HepG2 (cell line): ENCODE data around the gene ANO5. TPM values are rescaled to one million over a fixed set of nuclear protein-coding genes. Genes with fewer than 3 reads are reported as not detected.

Experiments used
- ATAC-seq: fragments of 200-7000 bp; cut with Tn5 transposase; 3 replicates; pipeline ENCODE4 v1.9.1; 2020; ENCODE audit warnings: mild to moderate bottlenecking, moderate library complexity
- BruUV-seq: library from RNA; stranded (reverse); fragments of 400-500 nt; replicated peaks from 2 replicates; lab custom pipeline; 2021; lab: Mats Ljungman, UMichigan
- CTCF ChIA-PET: fragments of 300-600 bp; formaldehyde crosslinking; extraction: SDS; loops from one replicate; lab custom pipeline; 2021; ENCODE audit warnings: low total read pairs, inconsistent platforms, low intra/inter-chr PET ratio; lab: Yijun Ruan, JAX
- POLR2A ChIA-PET: fragments of 350-600 bp; sonication (Branson Sonifier 250); formaldehyde crosslinking; loops from one replicate; lab custom pipeline; 2020; ENCODE audit warnings: antibody characterized with exemption, inconsistent platforms; lab: Yijun Ruan, JAX
- DNase-seq: peaks from one replicate; pipeline ENCODE4 v3.0.0-alpha.2; 2015; ENCODE audit warnings: low spot score
- FAIRE-seq: peaks from 3 replicates; lab custom pipeline; 2011; peaks lifted over from hg19 to GRCh38; lab: Jason Lieb, UNC
- H2AFZ ChIP-seq: one replicate; pipeline ENCODE4 v1.6.1; 2011; ENCODE audit warnings: low read length, inconsistent platforms
- H3K27ac ChIP-seq: fragments of 300-600 bp; 3 replicates; pipeline ENCODE4 v1.8.0; 2011; ENCODE audit warnings: mixed run types, mild to moderate bottlenecking, mixed read lengths, low read length, inconsistent platforms; ENCODE audit not compliant: insufficient read depth; ENCODE audit errors: extremely low read length
- H3K27me3 ChIP-seq, 2 experiments: fragments of 200-600 bp in 1 of 2; 2 replicates in 1 of 2; 3 replicates in 1 of 2; pipeline versions ENCODE4 v1.6.0 to v1.8.0; 2011; ENCODE audit warnings: low read length in 2 of 2, mild to moderate bottlenecking in 2 of 2, moderate library complexity in 2 of 2, inconsistent platforms in 1 of 2; ENCODE audit not compliant: insufficient read depth in 2 of 2, control insufficient read depth in 1 of 2
- H3K36me3 ChIP-seq, 2 experiments: fragments of 200-600 bp in 1 of 2; replicated peaks in 1 of 2; 2 replicates in 1 of 2; 3 replicates in 1 of 2; pipeline versions ENCODE4 v1.5.1 to v1.8.0; 2011; ENCODE audit warnings: low read length in 2 of 2, inconsistent platforms in 1 of 2; ENCODE audit not compliant: insufficient read depth in 2 of 2, control insufficient read depth in 1 of 2
- H3K4me1 ChIP-seq: 2 replicates; pipeline ENCODE4 v1.5.1; 2012; ENCODE audit warnings: low read length, inconsistent platforms; ENCODE audit not compliant: insufficient read depth
- H3K4me2 ChIP-seq: 2 replicates; pipeline ENCODE4 v1.6.0; 2011; ENCODE audit warnings: low read depth, low read length, inconsistent platforms
- H3K4me3 ChIP-seq, 3 experiments: fragments of 200-600 bp in 1 of 3; sonication (generic), shearing (Covaris generic) in 1 of 3; replicated peaks in 1 of 3; 2 replicates each; pipeline ENCODE4 v1.5.1; 2011 to 2016; ENCODE audit warnings: low read length in 3 of 3, inconsistent platforms in 2 of 3, low read depth in 2 of 3, mild to moderate bottlenecking in 2 of 3, control low read depth in 1 of 3, mixed read lengths in 1 of 3; ENCODE audit not compliant: insufficient read depth in 1 of 3
- H3K79me2 ChIP-seq: one replicate; pipeline ENCODE4 v1.6.1; 2011; ENCODE audit warnings: low read length, inconsistent platforms; ENCODE audit not compliant: insufficient read depth
- H3K9ac ChIP-seq: 2 replicates; pipeline ENCODE4 v1.6.0; 2011; ENCODE audit warnings: mild to moderate bottlenecking, low read depth, low read length, inconsistent platforms; ENCODE audit not compliant: insufficient read depth
- H3K9me3 ChIP-seq: 2 replicates; pipeline ENCODE4 v1.5.1; 2012; ENCODE audit warnings: mild to moderate bottlenecking, low read length
- H4K20me1 ChIP-seq: 2 replicates; pipeline ENCODE4 v1.6.0; 2011; ENCODE audit warnings: inconsistent platforms, mild to moderate bottlenecking, low read length, moderate library complexity; ENCODE audit not compliant: insufficient read depth
- FIP1L1 ChIP-seq: fragments of 200-400 bp; formaldehyde crosslinking; IDR thresholded peaks from 2 replicates; pipeline ENCODE4 v1.6.1; 2018; ENCODE audit warnings: low read depth, mild to moderate bottlenecking, low read length, moderate library complexity, borderline replicate concordance; ENCODE audit not compliant: insufficient read depth
- GABPA ChIP-seq, 2 experiments: IDR thresholded peaks; 2 replicates each; pipeline ENCODE4 v1.6.1; 2011 to 2016; ENCODE audit warnings: low read depth in 2 of 2, low read length in 1 of 2, missing biosample characterization in 1 of 2, missing genetic modification characterization in 1 of 2
- GPN1 ChIP-seq: sonication (generic); formaldehyde crosslinking; IDR thresholded peaks from 2 replicates; pipeline ENCODE4 v1.5.1; 2020; ENCODE audit warnings: missing genetic modification reagents, borderline replicate concordance
- HNRNPK ChIP-seq: fragments of 200-400 bp; formaldehyde crosslinking; IDR thresholded peaks from 2 replicates; pipeline ENCODE4 v1.6.1; 2018; ENCODE audit warnings: low read length, low read depth, moderate library complexity, mild to moderate bottlenecking; ENCODE audit not compliant: poor library complexity, severe bottlenecking
- MAFF ChIP-seq: IDR thresholded peaks from 2 replicates; pipeline ENCODE4 v1.6.1; 2011; ENCODE audit warnings: low read depth, low read length, improper control_type of control experiment
- MAFK ChIP-seq, 2 experiments: IDR thresholded peaks in 1 of 2; conservative IDR thresholded peaks in 1 of 2; 2 replicates each; pipeline ENCODE4 v1.6.1; 2011; ENCODE audit warnings: improper control_type of control experiment in 2 of 2, low read length in 2 of 2
- POLR2AphosphoS5 ChIP-seq: IDR thresholded peaks from 2 replicates; pipeline ENCODE4 v1.6.1; 2012; ENCODE audit warnings: low read depth, low read length
- PRPF4 ChIP-seq: fragments of 200-400 bp; formaldehyde crosslinking; IDR thresholded peaks from 2 replicates; pipeline ENCODE4 v1.6.1; 2016; ENCODE audit warnings: low read length, low read depth; ENCODE audit not compliant: poor library complexity, severe bottlenecking
- XRCC5 ChIP-seq: fragments of 200-400 bp; formaldehyde crosslinking; optimal IDR thresholded peaks from 2 replicates; pipeline ENCODE3; 2017; ENCODE audit warnings: mild to moderate bottlenecking, low read length
- ZNF207 ChIP-seq: fragments of 450-650 bp; IDR thresholded peaks from 2 replicates; pipeline ENCODE4 v1.6.1; 2016; ENCODE audit warnings: antibody characterized with exemption, borderline replicate concordance
- ZNF335 ChIP-seq: sonication (generic); formaldehyde crosslinking; IDR thresholded peaks from 2 replicates; pipeline ENCODE4 v1.4.0; 2020; ENCODE audit warnings: missing genetic modification reagents
- ZNF629 ChIP-seq: sonication (generic); formaldehyde crosslinking; conservative IDR thresholded peaks from 2 replicates; pipeline ENCODE4 v1.5.0; 2020; ENCODE audit warnings: missing genetic modification reagents
- whole genome bisulfite sequencing: methylation state at CpG from one replicate; pipeline ENCODE4 v1.1.6; 2017; ENCODE audit warnings: low lambda C conversion rate; 5-methylcytosine and 5-hydroxymethylcytosine counted together
- in situ Hi-C: cut with HindIII; loops from 2 replicates; pipeline ENCODE4 v1.10.0; 2017; ENCODE audit warnings: low pct_unique_long_range_greater_than_20kb; ENCODE audit not compliant: extremely low pct_ligation_motif_present
- intact Hi-C: fragments of 100-400 bp; cut with micrococcal nuclease; formaldehyde crosslinking; loops from one replicate; pipeline ENCODE4 v1.10.0; 2022; ENCODE audit not compliant: unreplicated experiment
- polyA plus RNA-seq, 8 experiments: library from polyadenylated mRNA; depleted of rRNA in 3 of 8; stranded (reverse) in 7 of 8; unstranded in 1 of 8; fragments of >200 nt; fragmentation: Illumina TruSeq in 4 of 8; extraction: Trizol in 4 of 8; gene quantifications; 2 replicates each; pipeline versions ENCODE4 v1.2.1 to v1.2.3, GENCODE V29; 2011 to 2016; ENCODE audit warnings: low read depth in 4 of 8, missing spikeins in 1 of 8, mixed read lengths in 1 of 8; ENCODE audit not compliant: insufficient read depth in 1 of 8
- total RNA-seq, 5 experiments: library from RNA; depleted of rRNA; stranded (reverse); fragments of >200 nt; fragmentation: Illumina TruSeq; extraction: Trizol; gene quantifications; 2 replicates each; pipeline ENCODE4 v1.2.3, GENCODE V29; 2016; ENCODE audit warnings: low read depth in 1 of 5
- TF ChIP-seq, protein P1 (sequence below): sonication (generic); formaldehyde crosslinking; conservative IDR thresholded peaks from 2 replicates; pipeline ENCODE4 v1.8.1; 2023; ENCODE audit warnings: missing genetic modification reagents
- TF ChIP-seq, protein P2 (sequence below): sonication (generic); formaldehyde crosslinking; IDR thresholded peaks from 2 replicates; pipeline ENCODE4 v1.5.1; 2020; ENCODE audit warnings: mild to moderate bottlenecking, moderate library complexity, missing genetic modification reagents
- TF ChIP-seq, protein P3 (sequence below): sonication (generic); formaldehyde crosslinking; IDR thresholded peaks from 2 replicates; pipeline ENCODE4 v1.5.1; 2020; ENCODE audit warnings: missing genetic modification reagents, mild to moderate bottlenecking, borderline replicate concordance

The ANO5 gene
- total and polyA plus RNA-seq, 2 of the 13 experiments (the other 11 are each of a cell fraction or from before 2014, with no cell fraction given), result 0.02 to 0.03 TPM

DNA sequence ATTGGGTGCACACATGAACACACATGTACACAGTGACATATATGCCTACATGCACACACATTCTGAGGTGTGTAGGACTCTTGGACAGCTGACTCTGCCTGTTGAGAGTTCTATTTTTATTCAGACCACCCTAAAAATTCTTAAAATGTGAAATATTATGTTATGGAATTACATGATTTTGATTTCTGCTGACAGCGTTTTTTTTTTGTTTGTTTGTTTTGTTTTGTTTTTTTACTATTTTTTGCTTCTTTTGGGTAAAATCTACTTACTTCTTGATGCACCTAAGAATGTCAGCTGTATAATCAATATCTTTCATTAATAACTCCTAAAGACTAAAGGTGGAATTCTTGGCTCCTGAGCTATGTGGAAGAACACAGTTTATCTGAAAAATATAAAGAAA is 64.0 kb downstream of the ANO5 start:
- Histone ChIP-seq H4K20me1 (no peaks in the 10 kb centered on the region), H3K79me2 (no peaks in the 10 kb centered on the region), H3K9me3 (no peaks in the 10 kb centered on the region), H3K27ac (no peak overlapping the region), H3K4me1 (no peaks in the 10 kb centered on the region), H3K9ac (no peak overlapping the region), H3K27me3 (no peaks in the 10 kb centered on the region), H3K4me2 (no peak overlapping the region), H3K4me3 (no peak overlapping the region), H2AFZ (no peak overlapping the region), H3K36me3 (no peaks in the 10 kb centered on the region)
- in situ Hi-C loops, result no loop called here
- ATAC-seq (no peak), DNase-seq (no peak), FAIRE-seq (no peak)
- ChIA-PET POLR2A (no interaction called here), CTCF (no interaction called here)
- intact Hi-C loops, result no loop called here
- WGBS, result 0% methylated on average over 1 of the region's 1 CpG
- TF ChIP-seq FIP1L1, result no peak
- TF ChIP-seq MAFK (conservative IDR thresholded peaks at IDR 0.05 in 1 of 2, IDR thresholded peaks at IDR 0.05 in 1 of 2; ENCODE audit: low read length in 2 of 2), result peak in 1 of 2 experiments; percentile 74; a peak in 2 of 4 replicates
- peak; percentile 54; the same call in 1 of the 2 replicates for TF ChIP-seq MAFF
- BruUV-seq, result no TSS peak

DNA sequence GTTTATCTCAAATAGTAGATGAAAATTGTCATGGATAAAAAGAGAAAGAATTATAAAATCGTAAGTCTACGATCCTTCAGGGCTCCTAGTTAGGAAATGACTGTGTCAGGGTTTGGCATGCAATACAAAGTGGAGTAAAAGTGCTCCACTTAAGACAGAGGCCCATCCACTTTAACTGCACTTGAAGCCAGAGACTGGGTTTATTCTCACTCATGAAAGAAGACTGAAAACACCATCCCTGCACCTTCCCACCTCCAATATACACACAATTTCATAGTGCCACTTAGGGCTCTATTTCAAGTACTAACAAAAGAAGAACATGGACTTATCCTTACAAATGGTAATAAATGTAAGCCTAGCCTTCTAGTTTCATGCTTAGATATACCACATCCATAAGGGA is 70.7 kb downstream of the ANO5 start:
- DNase-seq, result no peak
- no peak for FAIRE-seq
- Histone ChIP-seq H2AFZ (no peak overlapping the region), H3K9me3 (no peaks in the 10 kb centered on the region), H3K4me2 (no peak overlapping the region), H3K27me3 (no peaks in the 10 kb centered on the region), H3K4me3 (no peak overlapping the region), H3K79me2 (no peaks in the 10 kb centered on the region), H3K9ac (no peak overlapping the region), H3K4me1 (no peaks in the 10 kb centered on the region), H3K36me3 (no peaks in the 10 kb centered on the region), H4K20me1 (no peaks in the 10 kb centered on the region), H3K27ac (no peak overlapping the region)
- BruUV-seq, result no TSS peak
- 4% methylated on average over 2 of the region's 2 CpGs for WGBS
- intact Hi-C loops, result no loop called here
- no peak for ATAC-seq
- in situ Hi-C loops, result no loop called here
- ChIA-PET POLR2A (no interaction called here), CTCF (no interaction called here)
- no peak for TF ChIP-seq PRPF4
- no peak for TF ChIP-seq ZNF335 (CRISPR knock-in tag)
- TF ChIP-seq XRCC5, result no peak
- no peak for TF ChIP-seq ZNF629 (CRISPR knock-in tag)
- no peak for TF ChIP-seq HNRNPK
- TF ChIP-seq GPN1 (CRISPR knock-in tag), result no peak
- TF ChIP-seq ZNF207, result no peak
- TF ChIP-seq, protein P1, sequence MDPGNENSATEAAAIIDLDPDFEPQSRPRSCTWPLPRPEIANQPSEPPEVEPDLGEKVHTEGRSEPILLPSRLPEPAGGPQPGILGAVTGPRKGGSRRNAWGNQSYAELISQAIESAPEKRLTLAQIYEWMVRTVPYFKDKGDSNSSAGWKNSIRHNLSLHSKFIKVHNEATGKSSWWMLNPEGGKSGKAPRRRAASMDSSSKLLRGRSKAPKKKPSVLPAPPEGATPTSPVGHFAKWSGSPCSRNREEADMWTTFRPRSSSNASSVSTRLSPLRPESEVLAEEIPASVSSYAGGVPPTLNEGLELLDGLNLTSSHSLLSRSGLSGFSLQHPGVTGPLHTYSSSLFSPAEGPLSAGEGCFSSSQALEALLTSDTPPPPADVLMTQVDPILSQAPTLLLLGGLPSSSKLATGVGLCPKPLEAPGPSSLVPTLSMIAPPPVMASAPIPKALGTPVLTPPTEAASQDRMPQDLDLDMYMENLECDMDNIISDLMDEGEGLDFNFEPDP (CRISPR knock-in tag), result no peak
- TF ChIP-seq, protein P2, sequence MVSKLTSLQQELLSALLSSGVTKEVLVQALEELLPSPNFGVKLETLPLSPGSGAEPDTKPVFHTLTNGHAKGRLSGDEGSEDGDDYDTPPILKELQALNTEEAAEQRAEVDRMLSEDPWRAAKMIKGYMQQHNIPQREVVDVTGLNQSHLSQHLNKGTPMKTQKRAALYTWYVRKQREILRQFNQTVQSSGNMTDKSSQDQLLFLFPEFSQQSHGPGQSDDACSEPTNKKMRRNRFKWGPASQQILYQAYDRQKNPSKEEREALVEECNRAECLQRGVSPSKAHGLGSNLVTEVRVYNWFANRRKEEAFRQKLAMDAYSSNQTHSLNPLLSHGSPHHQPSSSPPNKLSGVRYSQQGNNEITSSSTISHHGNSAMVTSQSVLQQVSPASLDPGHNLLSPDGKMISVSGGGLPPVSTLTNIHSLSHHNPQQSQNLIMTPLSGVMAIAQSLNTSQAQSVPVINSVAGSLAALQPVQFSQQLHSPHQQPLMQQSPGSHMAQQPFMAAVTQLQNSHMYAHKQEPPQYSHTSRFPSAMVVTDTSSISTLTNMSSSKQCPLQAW (CRISPR knock-in tag), result no peak
- TF ChIP-seq, protein P3, sequence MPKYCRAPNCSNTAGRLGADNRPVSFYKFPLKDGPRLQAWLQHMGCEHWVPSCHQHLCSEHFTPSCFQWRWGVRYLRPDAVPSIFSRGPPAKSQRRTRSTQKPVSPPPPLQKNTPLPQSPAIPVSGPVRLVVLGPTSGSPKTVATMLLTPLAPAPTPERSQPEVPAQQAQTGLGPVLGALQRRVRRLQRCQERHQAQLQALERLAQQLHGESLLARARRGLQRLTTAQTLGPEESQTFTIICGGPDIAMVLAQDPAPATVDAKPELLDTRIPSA (CRISPR knock-in tag), result no peak
- TF ChIP-seq POLR2AphosphoS5, result no peak
- TF ChIP-seq GABPA (IDR thresholded peaks at IDR 0.05; ENCODE audit: low read depth, low read length), result no peak
- no peak for TF ChIP-seq GABPA (CRISPR knock-in tag; IDR thresholded peaks at IDR 0.05; ENCODE audit: low read depth)
